H1 (cell line): Measurements from ENCODE around the gene TEAD1. TPM values are rescaled to one million over a fixed set of nuclear protein-coding genes. Genes with fewer than 3 reads are reported as not detected.

Experiments
- ASH2L ChIP-seq: fragments of 200-600, 300-600 bp; sonication (generic); IDR thresholded peaks from one replicate; pipeline ENCODE4 v1.7.1; 2017; ENCODE audit warnings: low read length
- CHD7 ChIP-seq: fragments of 300-600 bp; sonication (generic); IDR thresholded peaks from 2 replicates; pipeline ENCODE4 v1.7.1; 2012; ENCODE audit warnings: low read length, moderate library complexity, mild to moderate bottlenecking, inconsistent platforms; ENCODE audit not compliant: insufficient replicate concordance
- polyA plus RNA-seq, 7 experiments: library from polyadenylated mRNA; depleted of rRNA in 3 of 7; stranded (reverse) in 5 of 7; unstranded in 2 of 7; fragments of >200 nt in 5 of 7; fragments of 200-250 nt in 2 of 7; gene quantifications; 1 replicate in 5 of 7; 2 replicates in 1 of 7; 4 replicates in 1 of 7; pipeline versions ENCODE4 v1.2.1 to v1.2.3, GENCODE V29; 2011 to 2013; ENCODE audit warnings: missing spikeins in 2 of 7, mixed read lengths in 2 of 7
- total RNA-seq: library from RNA; stranded (reverse); fragmentation: NEBNext Ultra II Directional; extraction: Animal tissue kit (Norgen Biotek cat#: 25700); gene quantifications from 2 replicates; pipeline ENCODE4 v1.2.1, GENCODE V29; 2021

The TEAD1 gene
- total and polyA plus RNA-seq, 2 of the 8 experiments (the other 6 are each of a cell fraction or from before 2014, with no cell fraction given): 15.6 to 67.4 TPM

- TF ChIP-seq CHD7 (no peak), ASH2L (no peak)
These were observed 2.9 kb upstream of the TEAD1 start (continued) for GRCh38 chr11:12671370-12671769.
